Measurements from ENCODE around the gene ZNF391. TPM values are rescaled to one million over a fixed set of nuclear protein-coding genes. Genes with fewer than 3 reads are reported as not detected.
"Not testable (repeated sequence)": the region's sequence is repeated elsewhere in the genome, so short reads cannot be mapped to it uniquely, and the experiment has no call there.

The ZNF391 gene
- total RNA-seq, result 7.1 TPM

- ATAC-seq (peak; percentile 96), DNase-seq (ENCODE audit: low spot score) (peak; percentile 81)
- intact Hi-C loops (cut with DNase I), result no loop called here
Observed at GRCh38 chr6:27388293-27389197, at the start of gene ZNF391. ZNF391 (plus strand) TSS chr6:27388759; CDS start chr6:27400371, 11,612 bp downstream.

GRCh38 chr6:27352850-27353249 lies 35.7 kb upstream of the ZNF391 start:
- intact Hi-C loops (cut with DNase I), result no loop called here
- DNase-seq (ENCODE audit: low spot score) (no peak), ATAC-seq (no peak)

GRCh38 chr6:27358786-27359185 lies 29.8 kb upstream of the ZNF391 start:
- DNase-seq (ENCODE audit: low spot score) (no peak), ATAC-seq (no peak)
- intact Hi-C loops (cut with DNase I), result no loop called here

- intact Hi-C loops (cut with DNase I), result no loop called here
- ATAC-seq (no peak), DNase-seq (ENCODE audit: low spot score) (no peak)
Observed at GRCh38 chr6:27359231-27359630, 29.3 kb upstream of the ZNF391 start.

- intact Hi-C loops (cut with DNase I), result no loop called here
- no peak for ATAC-seq
- DNase-seq (ENCODE audit: low spot score), result no peak
Observed at GRCh38 chr6:27368202-27368601, 20.4 kb upstream of the ZNF391 start.

GRCh38 chr6:27370391-27370790 lies 18.2 kb upstream of the ZNF391 start:
- no peak for DNase-seq (ENCODE audit: low spot score)
- intact Hi-C loops (cut with DNase I), result no loop called here
- ATAC-seq, result no peak

- DNase-seq (ENCODE audit: low spot score), result peak; percentile 83
- intact Hi-C loops (cut with DNase I), result no loop called here
- peak; percentile 99 for ATAC-seq
Observed at GRCh38 chr6:27374824-27375612, 13.5 kb upstream of the ZNF391 start.

GRCh38 chr6:27375613-27376079 lies 12.9 kb upstream of the ZNF391 start:
- ATAC-seq, result peak; percentile 21
- intact Hi-C loops (cut with DNase I), result no loop called here
- DNase-seq (ENCODE audit: low spot score), result no peak

- ATAC-seq; intact Hi-C loops (cut with DNase I); DNase-seq (ENCODE audit: low spot score): not testable (repeated sequence)
Observed at GRCh38 chr6:27378406-27378805, 10.2 kb upstream of the ZNF391 start.

- DNase-seq (ENCODE audit: low spot score); intact Hi-C loops (cut with DNase I); ATAC-seq: not testable (repeated sequence)
Observed at GRCh38 chr6:27381001-27381400, 7.6 kb upstream of the ZNF391 start.

GRCh38 chr6:27383011-27383410 lies 5.5 kb upstream of the ZNF391 start:
- intact Hi-C loops (cut with DNase I), result no loop called here

GRCh38 chr6:27383481-27383880 lies 5.1 kb upstream of the ZNF391 start:
- no peak for ATAC-seq
- DNase-seq (ENCODE audit: low spot score), result no peak
- intact Hi-C loops (cut with DNase I), result no loop called here

More at GRCh38 chr6:27383011-27383410, 5.5 kb upstream of the ZNF391 start:
- no peak for ATAC-seq
- no peak for DNase-seq (ENCODE audit: low spot score)

GRCh38 chr6:27392623-27393022 lies 4.1 kb downstream of the ZNF391 start:
- intact Hi-C loops (cut with DNase I), result no loop called here
- ATAC-seq (no peak), DNase-seq (ENCODE audit: low spot score) (no peak)

- DNase-seq (ENCODE audit: low spot score), result no peak
- intact Hi-C loops (cut with DNase I), result no loop called here
- ATAC-seq, result no peak
Observed at GRCh38 chr6:27394073-27394472, 5.5 kb downstream of the ZNF391 start.

- intact Hi-C loops (cut with DNase I), result no loop called here
- no peak for DNase-seq (ENCODE audit: low spot score)
Observed at GRCh38 chr6:27400877-27401642, 12.5 kb downstream of the ZNF391 start.

GRCh38 chr6:27406085-27406484 lies 17.5 kb downstream of the ZNF391 start:
- no peak for DNase-seq (ENCODE audit: low spot score)
- intact Hi-C loops (cut with DNase I), result no loop called here
- ATAC-seq, result no peak

More at GRCh38 chr6:27400877-27401642, 12.5 kb downstream of the ZNF391 start:
- no peak for ATAC-seq

- intact Hi-C loops (cut with DNase I), result no loop called here
- ATAC-seq (no peak), DNase-seq (ENCODE audit: low spot score) (no peak)
Observed at GRCh38 chr6:27407153-27407814, 18.7 kb downstream of the ZNF391 start.

- DNase-seq (ENCODE audit: low spot score), result no peak
- intact Hi-C loops (cut with DNase I), result no loop called here
- no peak for ATAC-seq
Observed at GRCh38 chr6:27414300-27414699, 25.7 kb downstream of the ZNF391 start.

- DNase-seq (ENCODE audit: low spot score), result no peak
- intact Hi-C loops (cut with DNase I), result no loop called here
- ATAC-seq, result no peak
Observed at GRCh38 chr6:27414996-27415395, 26.4 kb downstream of the ZNF391 start.
